D721Med (cell line): ENCODE results near the gene SLC7A9.
"Not testable (repeated sequence)": the region's sequence is repeated elsewhere in the genome, so short reads cannot be mapped to it uniquely, and the experiment has no call there.

ENCODE experiments used
- DNase-seq: peaks from one replicate; pipeline ENCODE4 v3.0.0; 2011; ENCODE audit warnings: low spot score; ENCODE audit not compliant: insufficient read length
- FAIRE-seq: peaks from 2 replicates; lab custom pipeline; 2011; peaks lifted over from hg19 to GRCh38; lab: Jason Lieb, UNC
- TF ChIP-seq, protein P1 (sequence below): IDR thresholded peaks from 2 replicates; pipeline ENCODE4 v1.5.1; 2012; ENCODE audit warnings: mild to moderate bottlenecking, control low read depth; ENCODE audit not compliant: insufficient read depth; ENCODE audit errors: missing control alignments

SLC7A9 gene

GRCh38 chr19:32789429-32789828, 80.1 kb downstream of the SLC7A9 start:
- FAIRE-seq = no peak
- TF ChIP-seq, protein P1, sequence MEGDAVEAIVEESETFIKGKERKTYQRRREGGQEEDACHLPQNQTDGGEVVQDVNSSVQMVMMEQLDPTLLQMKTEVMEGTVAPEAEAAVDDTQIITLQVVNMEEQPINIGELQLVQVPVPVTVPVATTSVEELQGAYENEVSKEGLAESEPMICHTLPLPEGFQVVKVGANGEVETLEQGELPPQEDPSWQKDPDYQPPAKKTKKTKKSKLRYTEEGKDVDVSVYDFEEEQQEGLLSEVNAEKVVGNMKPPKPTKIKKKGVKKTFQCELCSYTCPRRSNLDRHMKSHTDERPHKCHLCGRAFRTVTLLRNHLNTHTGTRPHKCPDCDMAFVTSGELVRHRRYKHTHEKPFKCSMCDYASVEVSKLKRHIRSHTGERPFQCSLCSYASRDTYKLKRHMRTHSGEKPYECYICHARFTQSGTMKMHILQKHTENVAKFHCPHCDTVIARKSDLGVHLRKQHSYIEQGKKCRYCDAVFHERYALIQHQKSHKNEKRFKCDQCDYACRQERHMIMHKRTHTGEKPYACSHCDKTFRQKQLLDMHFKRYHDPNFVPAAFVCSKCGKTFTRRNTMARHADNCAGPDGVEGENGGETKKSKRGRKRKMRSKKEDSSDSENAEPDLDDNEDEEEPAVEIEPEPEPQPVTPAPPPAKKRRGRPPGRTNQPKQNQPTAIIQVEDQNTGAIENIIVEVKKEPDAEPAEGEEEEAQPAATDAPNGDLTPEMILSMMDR = no peak
- no peak for DNase-seq

- not testable (repeated sequence) for FAIRE-seq, DNase-seq
These were observed 81.7 kb downstream of the SLC7A9 start for GRCh38 chr19:32787895-32788294.

- FAIRE-seq = not testable (repeated sequence)
These were observed 82.3 kb downstream of the SLC7A9 start for GRCh38 chr19:32787161-32787813.

GRCh38 chr19:32782089-32782488, 87.5 kb downstream of the SLC7A9 start:
- FAIRE-seq = not testable (repeated sequence)

More at GRCh38 chr19:32787161-32787813, 82.3 kb downstream of the SLC7A9 start:
- not testable (repeated sequence) for DNase-seq

GRCh38 chr19:32781280-32781679, 88.3 kb downstream of the SLC7A9 start:
- DNase-seq (no peak), FAIRE-seq (no peak)
- TF ChIP-seq, protein P1 = no peak

More at GRCh38 chr19:32782089-32782488, 87.5 kb downstream of the SLC7A9 start:
- DNase-seq = not testable (repeated sequence)
